Fibroblast of skin of left quadriceps (primary cell): ENCODE data around the gene STX5.
A peak's percentile ranks its signal among the peaks of the same experiment; 100 is the strongest.
"Not testable (repeated sequence)": the region's sequence is repeated elsewhere in the genome, so short reads cannot be mapped to it uniquely, and the experiment has no call there.

ENCODE experiments used
- DNase-seq, 2 experiments: peaks; one replicate each; pipeline ENCODE4 v3.0.0-alpha.2; 2013; ENCODE audit warnings: low read depth in 2 of 2

The STX5 gene

GRCh38 chr11:62830904-62831519 is 839 bp downstream of the STX5 start:
- DNase-seq, result no peak

GRCh38 chr11:62828130-62828529 is 3.7 kb downstream of the STX5 start:
- DNase-seq, result not testable (repeated sequence)

DNA sequence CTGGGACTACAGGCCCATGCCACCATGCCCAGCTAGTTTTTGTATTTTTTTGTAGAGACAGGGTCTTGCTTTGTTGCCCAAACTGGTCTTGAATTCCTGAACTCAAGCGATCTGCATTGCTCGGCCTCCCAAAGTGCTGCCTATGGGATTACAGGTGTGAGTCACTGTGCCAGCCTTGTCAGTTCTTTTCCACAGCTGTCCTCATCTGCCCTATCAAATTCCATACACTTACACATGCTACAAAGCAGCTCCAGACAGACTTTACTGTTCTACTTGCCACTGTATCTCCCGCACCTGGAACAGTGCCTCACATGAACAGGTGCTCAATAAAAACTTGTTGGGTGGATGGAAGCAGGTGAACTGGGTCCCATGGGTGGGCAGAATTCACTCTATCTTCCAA is 8.2 kb downstream of the STX5 start:
- no peak for DNase-seq

DNA sequence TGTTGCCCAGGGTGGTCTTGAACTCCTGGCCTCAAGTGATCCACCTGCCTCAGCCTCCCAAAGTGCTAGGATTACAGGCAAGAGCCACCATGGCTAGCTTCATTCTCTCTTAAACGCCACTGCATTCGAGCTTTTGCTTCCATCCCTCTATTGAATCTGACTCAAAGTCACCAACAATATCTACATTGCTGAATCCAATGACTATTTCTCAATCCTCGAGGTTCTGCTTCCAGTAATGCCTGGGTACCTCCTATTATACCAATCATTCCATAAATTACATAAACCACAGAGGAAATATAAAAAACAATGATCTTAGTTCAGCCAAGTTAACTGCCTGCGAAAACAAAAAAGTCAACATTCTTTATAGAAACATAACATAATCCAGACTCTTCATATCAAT is 14.7 kb downstream of the STX5 start:
- DNase-seq, result no peak

GRCh38 chr11:62816557-62816956 is 15.3 kb downstream of the STX5 start:
- DNase-seq, result no peak

- DNase-seq, result no peak
Measured at GRCh38 chr11:62811659-62812058, 20.2 kb downstream of the STX5 start.

DNA sequence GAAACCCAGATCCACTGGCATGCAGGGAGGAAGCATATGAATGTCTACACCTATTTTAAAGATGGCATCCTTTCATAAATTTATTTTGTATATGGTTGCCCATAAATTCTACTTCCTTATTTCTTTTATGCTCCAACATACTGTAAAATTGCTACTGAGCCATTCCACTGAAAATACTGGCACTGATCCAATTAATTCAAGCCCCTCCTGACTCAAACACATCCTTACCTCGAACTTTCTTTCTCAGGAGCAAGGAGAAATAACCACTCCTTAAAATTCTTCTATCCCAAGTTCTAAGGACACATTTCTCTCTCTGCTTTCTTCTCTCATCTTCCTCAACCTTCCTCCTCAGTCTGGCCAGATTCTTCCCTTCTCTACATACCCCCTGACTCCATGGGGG is 21.1 kb downstream of the STX5 start:
- DNase-seq, result no peak

DNA sequence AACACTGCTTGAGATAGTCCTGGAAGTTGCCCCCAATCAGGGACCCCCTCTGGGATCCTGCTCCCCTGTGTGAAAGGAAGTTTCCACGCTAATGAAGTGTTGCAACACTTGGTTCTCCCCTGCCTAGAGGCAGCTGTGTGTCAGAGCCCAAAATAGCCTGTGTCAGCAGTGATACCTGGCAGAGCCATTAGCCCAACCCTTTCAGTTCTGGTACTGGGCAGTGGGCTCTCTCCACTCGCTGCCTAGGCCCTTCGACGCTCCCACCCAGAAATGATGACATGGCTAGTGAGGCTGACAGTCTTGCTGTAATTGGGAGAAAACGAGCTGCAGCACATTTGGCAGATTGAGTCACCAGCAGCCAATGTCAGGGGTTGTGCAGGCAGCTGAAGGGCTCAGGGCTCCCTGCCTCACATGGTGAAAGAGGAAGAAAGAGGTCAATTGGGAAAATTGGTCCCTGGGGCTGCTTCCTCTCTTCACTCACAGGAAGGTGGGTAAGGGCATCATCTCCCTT is 25.2 kb downstream of the STX5 start:
- DNase-seq, result no peak

DNA sequence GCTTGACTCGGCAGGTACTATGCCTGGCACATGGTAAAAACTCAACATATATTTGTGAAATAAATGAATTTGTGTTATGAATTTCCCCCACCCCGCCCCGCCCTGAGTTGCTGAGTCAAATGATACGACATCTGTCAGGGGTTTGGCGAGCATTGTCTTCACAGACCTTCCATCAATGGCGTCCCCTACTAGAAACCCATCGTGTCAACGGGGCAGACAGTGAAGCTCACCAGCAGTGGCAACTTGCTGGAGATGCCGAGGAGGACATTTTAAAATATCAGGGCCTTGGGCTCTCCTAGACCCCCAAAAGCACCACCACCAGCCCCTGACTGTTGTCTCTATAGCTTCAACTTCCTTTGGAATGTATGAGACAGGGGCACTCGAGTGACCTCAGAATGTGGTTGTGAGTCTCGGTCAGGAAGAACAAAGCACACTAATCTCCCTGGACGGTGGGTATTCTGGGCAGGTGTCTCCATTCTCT is 25.9 kb downstream of the STX5 start:
- no peak for DNase-seq

- peak; percentile 81 to 84 for DNase-seq
Measured at GRCh38 chr11:62805076-62805892, 26.6 kb downstream of the STX5 start, which contains the start of gene NXF1. Gene NXF1 (minus strand): TSS chr11:62805440. CDS start chr11:62805356, 84 bp downstream.

- no peak for DNase-seq
Measured at GRCh38 chr11:62804310-62805075, 27.4 kb downstream of the STX5 start.

GRCh38 chr11:62801071-62801470 is 30.8 kb downstream of the STX5 start:
- no peak for DNase-seq

DNA sequence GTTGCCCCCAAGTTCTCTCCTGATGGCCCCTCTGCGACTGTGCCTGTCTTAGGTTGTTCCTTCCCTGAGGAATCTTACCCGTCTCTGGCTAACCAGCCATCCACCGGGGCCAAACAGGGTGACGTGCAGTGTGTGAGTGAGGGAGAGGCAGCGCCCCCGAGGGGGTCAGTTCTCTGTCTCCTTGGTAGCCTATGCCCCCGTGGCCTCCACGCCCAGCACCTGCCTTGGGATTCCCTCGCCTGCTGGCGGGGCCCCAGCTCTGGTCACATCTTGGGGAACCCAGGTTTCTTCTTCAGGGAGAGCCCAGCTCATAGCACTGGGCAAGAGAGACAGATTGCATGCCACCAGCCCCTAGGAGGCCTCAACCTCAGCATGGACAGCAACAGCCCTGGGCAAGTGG is 32.4 kb downstream of the STX5 start:
- DNase-seq, result no peak

- no peak for DNase-seq
Measured at GRCh38 chr11:62796281-62796680, 35.6 kb downstream of the STX5 start.

DNA sequence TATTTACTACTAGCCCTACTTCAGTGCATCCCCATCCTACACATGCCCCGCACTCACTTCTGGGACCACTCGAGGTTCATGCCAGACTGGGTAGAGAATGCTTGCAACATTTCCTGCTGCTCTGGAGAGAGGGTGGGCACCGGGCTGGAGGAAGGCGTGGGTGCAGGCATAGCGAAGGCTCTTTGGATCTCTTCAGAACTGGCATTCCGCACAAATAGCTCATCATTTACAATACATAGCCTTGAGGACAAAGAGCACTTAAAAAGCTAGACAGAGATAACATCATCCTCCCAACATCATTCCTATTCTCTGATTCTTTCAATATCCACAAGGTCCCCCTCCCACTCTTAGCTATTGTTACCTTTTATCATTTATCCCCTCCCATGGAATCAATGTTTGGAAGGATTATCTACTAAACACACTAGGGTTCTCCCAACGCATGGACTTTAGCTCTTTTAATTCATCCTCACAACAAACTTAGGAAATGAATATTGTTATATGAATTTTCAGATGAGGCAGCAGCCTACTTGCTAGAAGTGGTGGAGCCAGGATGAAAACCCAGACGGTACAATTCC is 37.6 kb downstream of the STX5 start:
- DNase-seq, result no peak

DNA sequence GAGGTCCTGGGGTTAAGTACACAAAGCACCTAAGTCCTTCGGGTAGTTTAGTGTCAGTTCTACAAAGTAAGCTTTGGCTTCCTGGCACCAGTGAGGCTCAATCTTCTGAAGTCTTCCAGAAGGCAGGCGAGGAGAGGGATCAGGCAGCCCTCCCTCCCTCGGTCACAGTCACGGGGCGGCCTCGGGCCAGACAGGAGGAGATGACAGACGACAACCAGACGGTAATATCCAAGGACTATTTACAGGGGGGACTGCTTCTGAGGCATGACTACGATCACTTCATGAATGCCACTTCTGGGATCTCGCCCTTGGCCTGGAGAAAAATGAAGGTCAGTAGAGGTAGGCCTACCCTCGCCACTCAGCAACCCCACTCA is 39.7 kb downstream of the STX5 start:
- DNase-seq, result no peak

GRCh38 chr11:62791501-62792201 is 40.2 kb downstream of the STX5 start, which contains the start of gene TMEM223:
Gene TMEM223 (minus strand): TSS chr11:62792006. CDS start chr11:62791994, 12 bp downstream.
- DNase-seq, result no peak

- no peak for DNase-seq
Measured at GRCh38 chr11:62789576-62789975, 42.3 kb downstream of the STX5 start.

DNA sequence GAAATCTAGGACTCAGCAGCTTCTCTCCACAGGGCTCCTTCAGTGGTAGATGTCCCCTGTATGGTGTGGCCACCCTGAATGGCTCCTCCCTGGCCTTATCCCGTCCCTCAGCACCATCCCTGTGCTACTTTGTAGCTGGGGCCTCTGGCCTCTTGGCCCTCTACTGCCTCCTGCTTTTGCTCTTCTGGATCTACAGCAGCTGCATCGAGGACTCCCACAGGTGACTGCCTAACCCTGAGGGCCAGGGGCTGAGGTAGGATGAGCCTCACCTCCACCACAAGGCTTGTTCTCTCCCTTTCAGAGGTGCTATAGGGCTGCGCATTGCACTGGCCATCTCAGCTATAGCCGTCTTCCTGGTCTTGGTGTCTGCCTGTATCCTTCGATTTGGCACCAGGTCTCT is 42.9 kb downstream of the STX5 start:
- DNase-seq, result no peak

- peak; percentile 93 for DNase-seq
Measured at GRCh38 chr11:62787005-62787759, 44.7 kb downstream of the STX5 start, which contains the start of gene TMEM179B. Gene TMEM179B (plus strand): TSS chr11:62787402. CDS start chr11:62787432, 30 bp downstream.
